ENCODE measurements around the gene SH2D7.
"Not testable (repeated sequence)": the region's sequence is repeated elsewhere in the genome, so short reads cannot be mapped to it uniquely, and the experiment has no call there.

The SH2D7 gene

DNA sequence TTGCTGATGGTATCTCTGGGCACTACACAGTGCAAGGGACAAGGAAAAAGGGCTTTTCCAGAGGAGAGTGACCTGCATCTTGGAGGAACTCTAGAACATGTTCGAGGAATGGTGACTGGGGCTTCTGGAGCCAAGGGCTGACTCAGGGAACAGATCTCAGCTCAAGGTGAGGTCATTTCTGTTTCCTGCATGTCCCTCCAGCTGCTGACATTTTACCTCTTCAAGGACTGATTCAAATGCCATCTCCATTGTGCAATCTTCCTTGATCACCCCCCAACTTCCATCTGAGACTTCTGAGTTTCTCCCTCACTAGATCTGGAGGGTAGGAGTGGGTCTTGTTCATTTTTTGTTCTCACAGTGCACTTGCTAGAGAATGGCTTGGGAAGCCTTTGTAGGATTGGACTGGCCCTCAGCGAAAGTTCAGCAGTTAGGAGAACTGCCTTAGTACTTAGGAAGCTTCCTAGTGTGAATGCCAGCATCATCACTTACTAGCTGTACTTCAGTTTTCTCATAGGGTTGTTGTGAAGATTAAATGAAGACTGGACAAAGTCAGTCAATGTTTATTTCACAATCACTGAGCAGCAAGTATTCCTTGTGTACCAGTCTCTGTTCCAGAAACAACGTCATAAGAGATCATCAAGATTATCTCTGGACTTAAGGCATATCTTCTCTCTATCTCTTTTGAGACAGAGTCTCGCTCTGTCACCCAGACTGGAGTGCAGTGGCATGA, 54.2 kb downstream of the SH2D7 start:
- DNase-seq: no peak

GRCh38 chr15:78147566-78147965, 55.2 kb downstream of the SH2D7 start:
- no peak for DNase-seq

GRCh38 chr15:78148392-78149067, 56.2 kb downstream of the SH2D7 start:
- DNase-seq: no peak

DNA sequence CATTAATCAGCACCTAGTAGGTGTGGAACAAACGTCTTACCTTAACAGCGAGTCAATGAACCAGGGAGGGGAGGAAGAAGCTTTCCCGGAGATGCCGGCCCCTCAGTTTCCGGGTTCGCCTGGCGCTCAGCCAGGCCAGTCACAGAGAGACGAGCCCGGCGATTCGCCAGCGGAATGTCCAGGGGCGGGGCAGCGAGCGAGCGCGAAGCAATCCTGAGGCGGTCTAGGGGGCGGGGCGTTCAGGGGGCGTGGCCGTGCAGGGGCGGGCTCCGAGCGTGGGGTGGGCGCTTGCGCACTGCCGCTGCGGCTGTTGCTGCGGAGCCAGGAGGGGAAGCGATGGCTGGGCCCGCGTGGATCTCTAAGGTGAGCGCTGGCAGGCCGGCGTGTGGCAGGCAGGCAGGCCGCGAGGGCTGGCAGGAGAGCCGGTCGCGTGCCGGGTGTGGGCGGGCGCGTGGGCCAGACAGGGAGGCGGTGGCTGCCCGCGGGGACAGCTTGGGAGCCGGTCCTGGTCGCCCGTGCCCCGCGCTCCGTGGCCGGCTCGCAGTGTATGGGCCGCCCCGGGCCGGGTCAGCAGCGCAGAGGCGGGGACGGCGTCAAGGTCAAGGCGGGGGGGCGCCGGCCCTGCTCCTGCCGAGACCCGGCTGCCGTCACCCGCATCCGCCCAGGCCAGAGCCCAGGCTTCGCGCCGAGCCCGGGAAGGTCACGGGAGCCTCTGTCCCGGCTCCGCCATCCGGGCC, 56.9 kb downstream of the SH2D7 start, which contains the start of gene IDH3A:
TSS of gene IDH3A (plus strand) at position 295 of the 737 bp plus-strand sequence. CDS start at position 337, 42 bp downstream.
- DNase-seq: peak; percentile 96 to 100 (median 100)

DNA sequence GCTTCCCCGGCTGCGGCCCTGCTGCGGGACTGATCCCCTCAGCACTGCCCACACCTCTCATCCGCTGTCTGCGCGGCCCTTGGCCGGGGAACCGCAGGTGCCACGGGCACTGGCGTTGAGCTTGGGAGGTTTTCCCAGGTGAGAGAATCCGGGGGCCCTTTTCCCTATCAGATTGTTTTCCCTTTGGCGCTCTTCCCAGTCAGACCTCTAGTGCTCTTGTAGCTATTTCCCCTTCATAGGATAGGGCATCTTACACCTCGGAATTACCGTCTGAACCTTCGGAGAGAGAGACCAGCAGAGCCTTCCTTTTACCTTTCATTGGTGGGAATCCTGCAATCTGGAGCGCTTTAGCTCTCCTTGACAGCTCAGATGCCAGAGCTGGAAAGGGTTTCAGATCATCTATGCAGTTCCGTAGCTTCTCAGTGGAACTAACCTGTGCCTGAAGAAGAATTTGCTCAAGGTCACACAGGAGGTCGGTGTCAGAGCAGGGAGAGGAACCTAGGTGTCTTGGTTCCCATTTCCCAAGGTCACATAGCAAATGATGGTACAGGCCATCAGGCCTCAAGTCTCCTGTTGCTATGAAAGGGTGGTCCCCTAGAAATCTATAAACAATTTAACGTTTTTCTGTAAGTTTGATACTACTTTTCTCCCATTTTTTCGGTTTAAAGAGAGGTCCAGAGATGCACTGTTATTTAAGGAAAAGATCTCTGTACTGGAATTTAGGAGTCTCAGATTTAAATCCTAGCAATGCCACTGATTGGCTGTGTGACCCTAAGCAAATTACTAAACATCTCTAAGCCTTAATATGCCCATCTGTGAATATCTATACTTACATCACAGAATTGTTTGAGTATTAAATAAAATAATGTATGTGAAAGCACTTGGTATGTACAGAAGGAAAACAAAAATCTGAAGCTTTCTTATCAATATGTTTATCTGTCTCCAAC, 57.7 kb downstream of the SH2D7 start:
- no peak for DNase-seq

DNA sequence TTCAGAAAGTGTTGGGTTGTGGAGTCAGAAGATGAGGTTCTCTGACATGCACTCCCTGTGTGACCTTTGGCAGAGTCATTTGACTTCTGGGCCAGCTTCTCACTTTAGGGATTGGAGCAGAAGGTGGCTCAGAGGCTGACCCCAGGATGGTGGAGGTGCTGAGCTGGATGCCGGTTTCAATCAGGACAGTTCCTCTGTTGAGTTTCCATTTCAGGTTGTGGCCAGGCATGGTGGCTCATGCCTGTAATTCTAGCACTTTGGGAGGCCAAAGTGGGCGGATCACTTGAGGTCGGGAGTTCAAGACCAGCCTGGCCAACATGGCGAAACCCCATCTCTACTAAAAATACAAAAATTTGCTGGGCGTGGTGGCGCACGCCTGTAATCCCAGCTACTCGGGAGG, 58.7 kb downstream of the SH2D7 start:
- DNase-seq: not testable (repeated sequence)
